Large intestine (tissue), 3 donors: ENCODE measurements around the gene ZBTB39. TPM values are rescaled to one million over a fixed set of nuclear protein-coding genes. Genes with fewer than 3 reads are reported as not detected.
"Not testable (repeated sequence)": the region's sequence is repeated elsewhere in the genome, so short reads cannot be mapped to it uniquely, and the experiment has no call there.

Experiments used
- DNase-seq, 2 donors: peaks; one replicate each; pipeline versions ENCODE4 v3.0.0 to v3.0.0-alpha.2; 2013
- H3K27ac ChIP-seq: one replicate; pipeline ENCODE4 v1.5.1; 2013; ENCODE audit warnings: low read length
- H3K27me3 ChIP-seq: 2 replicates; pipeline ENCODE4 v1.6.1; 2013; ENCODE audit warnings: low read length; ENCODE audit not compliant: control insufficient read depth, insufficient read depth
- H3K36me3 ChIP-seq: 2 replicates; pipeline ENCODE4 v1.6.1; 2013; ENCODE audit warnings: low read length; ENCODE audit not compliant: control insufficient read depth, insufficient read depth
- H3K4me1 ChIP-seq: one replicate; pipeline ENCODE4 v1.6.1; 2013; ENCODE audit warnings: low read length; ENCODE audit not compliant: control insufficient read depth, insufficient read depth
- H3K4me3 ChIP-seq: one replicate; pipeline ENCODE4 v1.5.1; 2013; ENCODE audit warnings: low read length
- H3K9me3 ChIP-seq: one replicate; pipeline ENCODE4 v1.6.1; 2013; ENCODE audit warnings: mild to moderate bottlenecking, low read depth, low read length, moderate library complexity; ENCODE audit not compliant: control insufficient read depth
- WGBS: methylation state at CpG from one replicate; pipeline ENCODE4 v1.1.5; 2013; ENCODE audit warnings: low lambda C conversion rate; ENCODE audit not compliant: insufficient coverage; 5-methylcytosine and 5-hydroxymethylcytosine counted together
- polyA plus RNA-seq: library from polyadenylated mRNA; unstranded; fragments of 120-200 nt; gene quantifications from one replicate; pipeline ENCODE4 v1.2.1, GENCODE V29; 2013

ZBTB39 gene
- polyA plus RNA-seq, 1 donor = 6.9 TPM

- Histone ChIP-seq H3K9me3 (no peaks in the 10 kb centered on the region), H3K4me1 (no peaks in the 10 kb centered on the region), H3K4me3 (no peak overlapping the region), H3K36me3 (peaks cover 81% of the 10 kb centered on the region), H3K27ac (no peak overlapping the region), H3K27me3 (no peaks in the 10 kb centered on the region)
- no CpG with 5 or more reads among the region's 3 CpGs for WGBS
- DNase-seq = no peak
Observed at GRCh38 chr12:57033431-57033830, 27.1 kb upstream of the ZBTB39 start.

GRCh38 chr12:57031789-57032188, 25.4 kb upstream of the ZBTB39 start:
- Histone ChIP-seq H3K27ac (no peak overlapping the region), H3K4me3 (no peak overlapping the region), H3K27me3 (no peaks in the 10 kb centered on the region), H3K9me3 (no peaks in the 10 kb centered on the region), H3K36me3 (peaks cover 81% of the 10 kb centered on the region), H3K4me1 (no peaks in the 10 kb centered on the region)
- DNase-seq = no peak
- 100% methylated on average over 2 of the region's 7 CpGs for WGBS

GRCh38 chr12:57031138-57031725, 24.9 kb upstream of the ZBTB39 start:
- H3K4me1 ChIP-seq = no peaks in the 10 kb centered on the region
- H3K4me3 ChIP-seq = no peak overlapping the region
- DNase-seq = no peak
- peaks cover 79% of the 10 kb centered on the region for H3K36me3 ChIP-seq
- H3K9me3 ChIP-seq = no peaks in the 10 kb centered on the region
- H3K27ac ChIP-seq = no peak overlapping the region
- no peaks in the 10 kb centered on the region for H3K27me3 ChIP-seq
- no CpG with 5 or more reads among the region's 2 CpGs for WGBS

- no peak for DNase-seq
- H3K4me1 ChIP-seq = no peaks in the 10 kb centered on the region
- H3K27ac ChIP-seq = no peak overlapping the region
- WGBS = no CpG with 5 or more reads among the region's 7 CpGs
- peaks cover 68% of the 10 kb centered on the region for H3K36me3 ChIP-seq
- H3K9me3 ChIP-seq = no peaks in the 10 kb centered on the region
- H3K27me3 ChIP-seq = no peaks in the 10 kb centered on the region
- H3K4me3 ChIP-seq = no peak overlapping the region
Observed at GRCh38 chr12:57029457-57029856, 23.1 kb upstream of the ZBTB39 start.

- H3K9me3 ChIP-seq = no peaks in the 10 kb centered on the region
- peaks cover 57% of the 10 kb centered on the region for H3K36me3 ChIP-seq
- H3K4me1 ChIP-seq = no peaks in the 10 kb centered on the region
- WGBS = no CpG with 5 or more reads among the region's 5 CpGs
- no peak for DNase-seq
- no peak overlapping the region for H3K27ac ChIP-seq
- no peaks in the 10 kb centered on the region for H3K27me3 ChIP-seq
- H3K4me3 ChIP-seq = no peak overlapping the region
Observed at GRCh38 chr12:57027805-57028153, 21.4 kb upstream of the ZBTB39 start.

- H3K36me3 ChIP-seq = peaks cover 55% of the 10 kb centered on the region
- no peak for DNase-seq
- 80% methylated on average over 1 of the region's 13 CpGs for WGBS
- H3K27ac ChIP-seq = no peak overlapping the region
- no peaks in the 10 kb centered on the region for H3K4me1 ChIP-seq
- no peaks in the 10 kb centered on the region for H3K27me3 ChIP-seq
- no peaks in the 10 kb centered on the region for H3K9me3 ChIP-seq
- H3K4me3 ChIP-seq = no peak overlapping the region
Observed at GRCh38 chr12:57027011-57027804, 20.9 kb upstream of the ZBTB39 start.

- Histone ChIP-seq H3K27ac (no peak overlapping the region), H3K27me3 (no peaks in the 10 kb centered on the region), H3K4me3 (no peak overlapping the region), H3K4me1 (no peaks in the 10 kb centered on the region), H3K36me3 (peaks cover 41% of the 10 kb centered on the region), H3K9me3 (no peaks in the 10 kb centered on the region)
- DNase-seq = no peak
- no CpG with 5 or more reads among the region's 2 CpGs for WGBS
Observed at GRCh38 chr12:57025196-57025595, 18.9 kb upstream of the ZBTB39 start.

- H3K36me3 ChIP-seq = peaks cover 13% of the 10 kb centered on the region
- DNase-seq, H3K4me3 ChIP-seq, H3K4me1 ChIP-seq, H3K27me3 ChIP-seq, H3K27ac ChIP-seq, H3K9me3 ChIP-seq: not testable (repeated sequence)
- no CpG with 5 or more reads among the region's 5 CpGs for WGBS
Observed at GRCh38 chr12:57022324-57022723, 16.0 kb upstream of the ZBTB39 start.

GRCh38 chr12:57019983-57020719, 13.8 kb upstream of the ZBTB39 start:
- H3K9me3 ChIP-seq = no peaks in the 10 kb centered on the region
- no peaks in the 10 kb centered on the region for H3K4me1 ChIP-seq
- H3K4me3 ChIP-seq = no peak overlapping the region
- H3K27me3 ChIP-seq = no peaks in the 10 kb centered on the region
- no peaks in the 10 kb centered on the region for H3K36me3 ChIP-seq
- WGBS = 80% methylated on average over 1 of the region's 9 CpGs
- no peak for DNase-seq
- no peak overlapping the region for H3K27ac ChIP-seq

- Histone ChIP-seq H3K36me3 (no peaks in the 10 kb centered on the region), H3K27ac (no peak overlapping the region), H3K4me3 (no peak overlapping the region), H3K27me3 (no peaks in the 10 kb centered on the region), H3K9me3 (no peaks in the 10 kb centered on the region), H3K4me1 (no peaks in the 10 kb centered on the region)
- DNase-seq = no peak
- WGBS = 86% methylated on average over 1 of the region's 1 CpG
Observed at GRCh38 chr12:57018906-57019305, 12.6 kb upstream of the ZBTB39 start.
